SU-DHL-6 (cell line): ENCODE measurements around the gene WWOX.

Experiments
- EZH2phosphoT487 ChIP-seq: fragments of 200-600 bp; sonication (generic), shearing (Covaris generic); conservative IDR thresholded peaks from 2 replicates; pipeline ENCODE4 v1.6.1; 2018; ENCODE audit warnings: mild to moderate bottlenecking, antibody characterized with exemption, low read length, moderate library complexity, mixed read lengths
- TF ChIP-seq, protein P1 (sequence below): fragments of 200-600 bp; sonication (generic); IDR thresholded peaks from one replicate; pipeline ENCODE4 v1.5.1; 2017; ENCODE audit warnings: antibody characterized with exemption, mild to moderate bottlenecking, low read length, moderate library complexity; ENCODE audit not compliant: insufficient read depth, poor library complexity, severe bottlenecking

DNA sequence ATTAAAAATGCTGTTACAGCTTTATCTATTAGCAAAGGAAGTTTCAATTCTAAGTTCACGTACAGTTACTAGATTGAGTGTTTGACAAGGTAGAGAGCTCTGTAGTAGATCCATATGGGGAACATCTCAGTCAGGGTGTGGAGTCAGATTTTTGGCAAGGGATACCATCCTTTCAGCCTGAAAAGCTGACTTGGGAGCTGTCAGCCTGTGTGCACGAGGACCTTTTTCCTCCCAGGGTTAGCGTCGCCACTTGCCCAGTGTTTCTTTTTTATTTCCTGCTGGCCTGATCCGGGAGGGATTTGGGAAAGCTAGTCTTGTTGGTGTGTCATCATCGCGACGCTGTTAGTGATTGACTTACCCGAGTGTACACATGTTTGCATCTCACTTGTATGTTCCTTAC is 29.5 kb downstream of the WWOX start:
- TF ChIP-seq, protein P1, sequence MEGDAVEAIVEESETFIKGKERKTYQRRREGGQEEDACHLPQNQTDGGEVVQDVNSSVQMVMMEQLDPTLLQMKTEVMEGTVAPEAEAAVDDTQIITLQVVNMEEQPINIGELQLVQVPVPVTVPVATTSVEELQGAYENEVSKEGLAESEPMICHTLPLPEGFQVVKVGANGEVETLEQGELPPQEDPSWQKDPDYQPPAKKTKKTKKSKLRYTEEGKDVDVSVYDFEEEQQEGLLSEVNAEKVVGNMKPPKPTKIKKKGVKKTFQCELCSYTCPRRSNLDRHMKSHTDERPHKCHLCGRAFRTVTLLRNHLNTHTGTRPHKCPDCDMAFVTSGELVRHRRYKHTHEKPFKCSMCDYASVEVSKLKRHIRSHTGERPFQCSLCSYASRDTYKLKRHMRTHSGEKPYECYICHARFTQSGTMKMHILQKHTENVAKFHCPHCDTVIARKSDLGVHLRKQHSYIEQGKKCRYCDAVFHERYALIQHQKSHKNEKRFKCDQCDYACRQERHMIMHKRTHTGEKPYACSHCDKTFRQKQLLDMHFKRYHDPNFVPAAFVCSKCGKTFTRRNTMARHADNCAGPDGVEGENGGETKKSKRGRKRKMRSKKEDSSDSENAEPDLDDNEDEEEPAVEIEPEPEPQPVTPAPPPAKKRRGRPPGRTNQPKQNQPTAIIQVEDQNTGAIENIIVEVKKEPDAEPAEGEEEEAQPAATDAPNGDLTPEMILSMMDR: no peak
- TF ChIP-seq EZH2phosphoT487: no peak
